T-helper 2 cell (primary cell): Measurements from ENCODE around the gene CD300C.
"Not testable (repeated sequence)": the region's sequence is repeated elsewhere in the genome, so short reads cannot be mapped to it uniquely, and the experiment has no call there.

Source experiments
- DNase-seq, 5 experiments: peaks; one replicate each; pipeline versions ENCODE4 v3.0.0 to v3.0.0-alpha.2; 2012 to 2022
- total RNA-seq, 2 donors: gene quantifications; one replicate each; lab custom pipeline; 2026; lab: John Stamatoyannopoulos, UW

Gene CD300C
- total RNA-seq: 0 reads per million in 2 donors

DNA sequence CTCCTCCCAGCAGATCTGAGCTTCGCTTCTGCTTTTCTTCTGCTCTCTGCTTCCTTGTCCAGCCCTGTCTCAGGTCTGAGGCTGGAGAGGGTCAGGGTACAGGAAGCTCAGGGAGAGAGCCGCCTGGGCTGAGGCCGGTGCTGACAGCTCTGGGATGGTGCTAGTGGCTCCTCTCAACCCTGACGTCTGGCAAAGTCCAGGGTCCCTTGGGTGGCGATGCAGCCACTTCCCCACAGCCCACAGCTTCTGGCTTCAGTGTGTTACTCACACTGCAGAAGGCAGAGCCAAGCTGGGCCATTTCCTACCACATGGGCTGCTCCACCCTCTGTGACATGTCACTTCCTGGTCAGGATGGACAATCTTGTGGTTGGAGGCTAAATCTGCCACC, at the start of gene CD300C:
Gene CD300C, minus strand, starts transcription at position 273 of the 388 bp plus-strand sequence. CDS start 333 bp downstream, outside the sequence.
- no peak for DNase-seq

DNA sequence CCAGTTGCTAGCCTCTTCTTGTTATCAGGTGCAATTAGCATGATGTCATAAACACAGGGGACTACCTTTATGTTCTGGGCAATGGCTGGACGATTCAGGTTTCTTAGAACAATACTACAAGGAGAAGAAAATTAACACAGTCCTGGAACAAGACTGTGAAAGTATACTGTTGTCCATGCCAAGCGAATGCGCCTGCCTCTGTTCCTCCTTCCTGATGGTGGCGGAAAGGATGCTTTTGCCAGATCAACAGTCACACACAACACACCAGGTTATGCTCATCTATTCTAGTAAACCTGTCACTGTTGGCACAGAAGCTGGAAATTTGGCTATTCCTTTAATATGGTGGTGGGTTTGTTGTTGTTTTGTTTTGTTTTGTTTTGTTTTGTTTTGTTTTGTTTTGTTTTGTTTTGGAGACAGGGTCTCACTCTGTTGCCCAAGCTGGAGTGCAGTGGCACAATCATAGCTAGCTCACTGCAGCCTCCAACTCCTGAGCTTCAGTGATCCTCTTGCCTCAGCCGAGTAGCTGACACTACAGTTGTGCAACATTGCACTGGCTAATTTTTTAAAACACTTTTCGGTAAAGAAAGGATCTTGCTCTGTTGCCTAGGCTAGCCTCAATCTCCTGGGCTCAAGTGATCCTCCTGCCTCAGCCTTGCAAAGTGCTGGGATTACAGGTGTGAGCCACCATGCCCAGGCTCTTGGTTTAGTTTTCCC, 49.3 kb upstream of the CD300C start:
- DNase-seq: no peak

DNA sequence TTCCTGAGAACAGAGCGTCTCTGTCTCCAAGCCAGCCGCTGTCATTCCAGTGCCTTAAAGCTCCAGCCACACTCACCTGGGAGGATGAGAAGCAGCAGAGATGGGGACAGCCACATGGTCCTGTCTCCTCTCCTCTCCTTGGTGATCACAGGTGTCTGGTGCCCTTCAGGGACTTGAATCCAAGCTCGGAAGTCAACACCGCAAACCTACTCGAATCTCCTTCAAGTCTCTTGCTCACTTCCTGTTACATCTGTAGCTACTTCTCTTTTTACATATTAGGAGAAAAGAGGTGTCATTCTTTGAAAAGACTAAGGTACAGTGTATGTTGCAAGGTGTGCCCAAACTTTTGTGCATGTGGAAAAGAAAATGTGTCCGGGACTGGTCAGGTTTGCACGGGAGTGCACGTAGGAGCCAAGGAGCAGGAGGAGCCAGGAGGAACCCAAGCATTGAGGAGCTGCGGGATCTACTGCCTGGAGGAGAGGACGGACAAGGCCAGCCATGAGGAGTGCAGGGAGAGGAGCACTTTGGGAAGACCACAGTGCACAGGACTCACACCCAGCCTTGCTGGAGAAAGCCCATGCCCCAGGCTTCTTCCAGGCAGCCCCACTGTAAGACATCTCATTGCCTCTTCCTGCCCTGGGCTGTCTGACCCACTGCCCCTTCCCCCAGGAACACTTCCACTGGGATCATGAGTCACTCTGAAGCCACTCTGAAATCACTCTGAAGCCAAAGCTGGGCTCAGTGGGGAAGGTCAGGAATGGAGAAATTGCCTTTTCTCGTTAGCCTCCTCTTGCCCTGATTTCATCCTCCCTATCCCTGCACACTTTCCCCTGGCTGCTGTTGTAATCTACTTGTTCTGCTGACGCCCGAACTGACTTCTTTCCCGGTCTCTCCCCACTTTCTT, 46.4 kb upstream of the CD300C start, which contains the start of gene CD300LD:
Gene CD300LD, minus strand, starts transcription at position 197 of the 904 bp plus-strand sequence. Its CDS starts 81 bp downstream, at position 116.
- peak in 1 of 5 experiments; percentile 11 for DNase-seq

DNA sequence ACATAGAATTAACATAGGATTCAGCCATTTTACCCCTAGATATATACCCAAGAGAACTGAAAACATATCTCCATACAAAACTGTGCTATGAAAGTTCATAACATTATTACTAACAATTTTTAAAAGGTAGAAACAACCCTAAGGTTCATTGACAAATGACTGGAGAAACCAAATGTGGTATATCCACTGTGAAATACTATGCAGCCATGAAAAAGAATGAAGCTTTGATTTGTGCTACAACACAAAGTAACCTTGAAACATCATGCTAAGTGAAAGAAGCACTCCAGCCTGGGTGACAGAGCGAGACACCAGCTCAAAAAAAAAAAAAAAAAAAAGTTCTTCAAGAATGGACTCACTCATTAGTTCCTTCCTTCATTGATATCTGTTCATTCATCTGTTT, 45.6 kb upstream of the CD300C start:
- no peak for DNase-seq

DNA sequence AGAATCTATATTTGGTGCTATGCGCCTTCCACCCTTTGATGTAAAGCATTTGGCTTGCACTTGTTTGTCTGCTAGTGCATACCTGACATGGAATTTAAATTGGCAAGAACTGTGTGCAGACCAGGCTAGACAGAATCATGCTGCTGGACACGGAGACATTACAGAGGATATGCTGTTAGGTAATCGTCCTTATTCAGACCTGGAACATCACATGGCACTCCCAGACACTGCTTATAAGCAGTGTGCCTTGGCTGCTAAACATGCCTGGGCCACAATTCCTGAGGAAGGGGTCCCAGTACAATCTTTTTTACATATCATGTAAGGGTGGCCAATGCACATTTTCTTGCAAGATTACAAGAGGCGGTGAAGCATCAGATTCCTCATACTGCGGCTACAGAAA, 39.8 kb upstream of the CD300C start:
- DNase-seq: no peak

DNA sequence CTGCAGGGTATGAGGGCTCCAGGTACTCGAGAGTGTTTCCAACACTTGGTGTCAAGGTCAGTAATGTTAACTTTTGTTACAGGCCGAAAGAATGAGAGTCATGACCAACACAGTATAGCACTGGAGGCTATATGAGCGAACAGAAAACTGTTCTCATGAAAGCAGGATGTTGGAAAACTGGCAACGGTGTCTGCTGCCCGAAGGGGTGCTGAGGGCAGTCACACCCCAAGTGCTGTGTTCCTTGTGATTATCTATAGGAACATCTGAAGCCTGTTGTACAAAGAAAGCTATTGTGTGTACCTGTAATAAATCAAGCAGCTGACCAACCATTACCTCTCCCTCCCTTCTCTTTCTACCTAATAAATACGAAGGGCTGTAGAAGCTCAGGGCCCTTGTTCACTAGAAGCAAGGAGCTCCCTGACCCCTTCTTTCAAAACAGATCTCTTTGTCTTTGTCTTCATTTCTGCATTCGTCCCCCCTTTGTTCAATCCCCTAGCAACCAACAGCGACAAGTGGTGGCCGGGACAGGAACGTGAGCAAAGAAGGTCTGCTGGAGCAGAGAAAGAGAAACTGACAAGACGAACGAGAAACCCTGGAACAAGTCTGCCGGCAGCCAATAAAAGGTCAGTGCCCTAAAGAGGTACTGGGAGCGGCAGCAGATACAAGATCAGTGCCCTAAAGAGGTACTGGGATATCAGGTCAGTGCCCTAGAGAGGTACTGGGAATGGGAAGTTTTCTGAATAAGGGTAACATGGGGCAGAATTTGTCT, 38.6 kb upstream of the CD300C start:
- no peak for DNase-seq

DNA sequence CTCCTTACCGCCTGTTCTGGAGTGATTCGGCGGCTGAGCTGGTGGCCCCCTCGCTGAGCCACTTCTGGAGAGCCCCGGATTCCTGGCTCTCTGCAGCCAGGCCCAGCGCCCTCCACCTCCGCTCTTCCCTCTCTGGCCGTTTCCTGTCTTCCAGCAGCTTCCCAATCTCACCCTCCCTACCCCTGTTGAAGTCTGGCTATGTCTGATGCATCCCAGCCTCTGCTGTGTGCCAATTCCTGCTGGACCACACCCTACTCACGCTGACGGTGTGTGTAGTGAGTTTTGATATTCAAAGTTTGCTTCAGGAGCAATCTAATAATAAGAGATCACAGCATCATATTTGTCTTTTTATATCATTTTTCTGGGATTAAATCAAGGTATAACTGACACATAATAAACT, 36.7 kb upstream of the CD300C start:
- no peak for DNase-seq

DNA sequence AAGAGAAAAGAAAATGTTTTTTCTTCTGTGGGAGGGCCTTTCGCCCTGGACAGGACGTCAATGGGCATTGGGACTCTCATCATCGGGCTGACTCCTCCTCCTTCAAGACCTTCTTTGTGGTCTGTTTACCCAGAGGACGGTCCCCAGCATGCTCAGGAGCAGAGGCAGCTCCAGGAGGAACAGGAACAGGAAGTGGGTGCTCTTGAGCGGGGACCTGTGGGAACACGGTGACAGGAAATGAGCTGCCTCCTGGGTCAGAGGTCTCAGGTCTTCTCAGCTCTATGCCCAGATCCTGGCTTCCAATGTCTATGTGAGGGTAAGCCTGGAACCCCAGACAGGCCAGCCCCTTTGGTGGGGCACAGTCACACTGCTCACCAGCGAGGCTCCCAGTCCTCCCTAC, 34.0 kb upstream of the CD300C start:
- no peak for DNase-seq

DNA sequence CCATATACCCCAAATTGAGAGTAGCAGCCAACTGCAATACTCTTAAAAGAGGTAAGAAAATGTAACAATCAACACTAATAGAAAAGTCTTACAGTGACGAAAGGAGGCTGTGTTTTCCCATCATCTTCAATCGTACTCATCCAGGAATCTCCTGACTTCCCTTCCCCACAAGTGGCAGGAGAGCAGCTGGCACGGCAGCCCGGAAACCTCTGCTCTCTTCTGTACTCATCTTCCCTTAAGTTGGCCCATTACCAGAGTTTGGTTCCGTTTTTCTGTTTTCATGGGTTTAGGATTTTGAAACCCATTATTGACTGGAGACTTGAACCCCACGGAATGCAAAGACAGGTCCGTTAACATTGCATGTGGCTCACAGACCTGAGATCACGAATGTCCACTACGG, 33.1 kb upstream of the CD300C start:
- no peak for DNase-seq

DNA sequence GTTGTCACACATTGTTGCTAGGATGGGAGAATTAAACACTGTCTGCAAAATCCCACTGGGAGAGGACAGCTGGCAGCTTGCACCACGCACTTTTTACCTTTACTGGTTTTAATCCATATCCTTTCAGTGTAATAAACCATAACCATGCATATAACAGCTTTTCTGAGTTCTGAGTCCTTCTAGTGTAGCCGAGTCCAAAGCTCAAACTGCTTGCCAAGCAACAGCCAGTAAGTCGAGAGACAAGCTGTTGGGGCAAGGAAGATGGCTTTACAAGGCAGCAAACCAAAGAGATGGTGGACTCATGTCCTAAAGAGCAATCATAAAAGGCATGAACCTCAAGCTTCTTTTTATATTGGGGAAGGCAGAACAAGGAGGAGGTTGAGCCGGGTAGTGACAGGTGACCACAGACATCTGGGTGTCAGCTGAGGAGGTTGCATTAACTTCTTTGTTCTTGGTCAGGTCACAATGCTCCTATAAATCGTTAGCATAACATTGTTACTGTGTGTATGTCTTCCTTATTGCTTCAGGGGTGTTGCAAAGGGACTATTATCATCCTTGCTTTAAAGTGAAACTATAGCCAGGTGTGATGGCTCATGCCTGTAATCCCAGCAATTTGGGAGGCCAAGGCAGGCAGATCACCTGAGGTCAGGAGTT, 28.7 kb upstream of the CD300C start:
- no peak for DNase-seq

DNA sequence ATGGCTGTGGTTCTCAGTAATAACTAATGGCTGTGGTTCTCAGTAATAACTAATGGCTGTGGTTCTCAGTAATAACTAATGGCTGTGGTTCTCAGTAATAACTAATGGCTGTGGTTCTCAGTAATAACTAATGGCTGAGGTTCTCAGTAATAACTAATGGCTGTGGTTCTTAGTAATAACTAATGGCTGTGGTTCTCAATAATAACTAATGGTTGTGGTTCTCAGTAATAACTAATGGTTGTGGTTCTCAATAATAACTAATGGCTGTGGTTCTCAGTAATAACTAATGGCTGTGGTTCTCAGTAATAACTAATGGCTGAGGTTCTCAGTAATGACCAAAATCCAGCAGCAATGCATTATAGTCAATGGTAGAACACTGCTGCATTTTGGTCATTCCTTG, 27.7 kb upstream of the CD300C start:
- not testable (repeated sequence) for DNase-seq

DNA sequence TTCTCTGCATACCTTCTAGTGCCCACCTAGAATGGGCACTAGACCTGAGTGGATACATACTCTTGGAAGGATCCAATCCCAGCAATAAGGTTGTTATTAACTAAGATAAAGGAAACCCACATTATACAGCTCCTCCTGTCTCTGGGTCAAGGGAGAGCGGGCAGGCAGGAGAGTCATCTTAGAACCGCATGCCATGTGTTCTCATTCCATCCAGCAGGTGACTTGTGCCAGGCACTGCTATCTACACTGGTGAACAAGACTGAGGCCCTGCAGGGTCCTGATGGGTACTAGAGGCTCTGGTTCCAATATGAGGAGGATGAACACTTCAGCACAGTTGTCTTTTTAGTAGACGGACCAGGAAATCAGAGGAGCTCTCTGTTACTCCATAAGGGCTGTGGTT, 27.3 kb upstream of the CD300C start:
- no peak for DNase-seq

DNA sequence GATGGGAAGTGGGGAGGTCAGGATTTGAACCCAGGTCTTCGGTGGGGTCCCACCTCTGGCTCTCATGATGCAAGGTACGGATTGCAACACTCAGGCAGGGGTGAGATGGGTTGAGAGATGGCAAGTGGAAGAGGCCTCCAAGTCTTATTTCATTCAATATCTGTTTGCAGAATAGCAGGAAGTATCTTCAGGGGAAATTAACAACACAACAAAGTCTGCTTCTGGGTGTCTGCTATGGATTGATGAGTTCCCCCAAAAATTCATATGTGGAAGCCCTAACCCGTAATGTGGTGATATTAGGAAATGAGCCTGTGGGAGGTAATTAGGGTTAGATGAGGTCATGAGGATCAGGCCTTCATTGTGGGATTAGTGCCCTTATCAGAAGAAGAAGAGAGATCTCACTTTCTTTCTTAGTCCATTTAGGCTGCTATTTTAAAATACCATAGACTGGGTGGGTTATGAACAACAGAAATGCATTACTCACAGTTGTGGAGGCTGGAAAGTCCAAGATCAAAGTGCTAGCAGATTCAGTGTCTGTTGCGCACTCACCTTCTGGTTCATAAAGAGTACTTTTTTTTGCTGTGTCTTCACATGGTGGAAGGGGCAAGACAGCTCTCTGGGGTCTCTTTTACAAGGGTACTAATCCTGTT, 25.8 kb upstream of the CD300C start:
- DNase-seq: no peak

DNA sequence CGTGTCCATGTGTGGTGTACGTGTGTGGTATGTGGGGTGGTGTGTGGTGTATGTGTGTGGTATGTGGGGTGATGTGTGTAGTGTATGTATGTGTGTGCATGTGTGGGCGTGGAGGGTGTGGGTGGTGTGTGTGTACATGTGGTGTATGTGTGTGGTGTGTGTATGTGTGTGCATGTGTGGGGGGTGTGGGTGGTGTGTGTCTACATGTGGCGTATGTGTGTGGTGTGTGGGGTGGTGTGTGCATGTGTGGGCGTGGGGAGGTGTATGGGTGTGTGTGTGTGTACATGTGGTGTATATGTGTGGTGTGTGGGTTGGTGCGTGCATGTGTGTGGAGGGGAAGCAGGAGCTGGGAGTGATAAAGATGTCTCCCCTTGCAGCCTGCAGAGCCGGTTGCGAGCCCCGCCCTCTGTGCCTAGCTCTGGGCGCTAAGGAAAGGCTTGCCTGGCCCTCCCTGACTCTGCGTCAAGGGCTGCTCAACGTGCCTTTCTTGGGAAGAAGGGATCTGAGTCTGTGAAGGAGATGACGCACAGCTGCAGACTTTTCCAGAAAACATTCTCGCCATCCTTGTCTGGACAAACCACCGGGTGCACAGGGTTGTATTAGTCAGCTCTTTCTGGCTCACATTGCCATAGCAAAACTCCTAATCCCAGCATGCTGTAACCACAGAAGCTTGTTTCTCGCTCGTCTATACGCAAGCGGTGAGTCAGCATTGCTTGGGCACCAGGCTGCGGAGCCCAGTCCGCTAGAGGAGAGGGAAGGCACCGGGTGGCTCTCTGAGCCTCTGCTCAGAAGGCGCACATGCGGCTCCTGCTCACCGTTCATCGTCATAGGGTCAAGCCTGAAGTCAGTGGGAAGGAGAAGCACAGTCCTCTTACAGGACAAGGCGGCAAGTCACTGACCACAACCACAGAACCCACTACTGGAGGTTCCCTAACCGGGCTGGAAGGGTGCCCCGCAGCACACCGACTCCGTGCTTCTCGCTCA, 23.4 kb upstream of the CD300C start:
- DNase-seq: no peak

DNA sequence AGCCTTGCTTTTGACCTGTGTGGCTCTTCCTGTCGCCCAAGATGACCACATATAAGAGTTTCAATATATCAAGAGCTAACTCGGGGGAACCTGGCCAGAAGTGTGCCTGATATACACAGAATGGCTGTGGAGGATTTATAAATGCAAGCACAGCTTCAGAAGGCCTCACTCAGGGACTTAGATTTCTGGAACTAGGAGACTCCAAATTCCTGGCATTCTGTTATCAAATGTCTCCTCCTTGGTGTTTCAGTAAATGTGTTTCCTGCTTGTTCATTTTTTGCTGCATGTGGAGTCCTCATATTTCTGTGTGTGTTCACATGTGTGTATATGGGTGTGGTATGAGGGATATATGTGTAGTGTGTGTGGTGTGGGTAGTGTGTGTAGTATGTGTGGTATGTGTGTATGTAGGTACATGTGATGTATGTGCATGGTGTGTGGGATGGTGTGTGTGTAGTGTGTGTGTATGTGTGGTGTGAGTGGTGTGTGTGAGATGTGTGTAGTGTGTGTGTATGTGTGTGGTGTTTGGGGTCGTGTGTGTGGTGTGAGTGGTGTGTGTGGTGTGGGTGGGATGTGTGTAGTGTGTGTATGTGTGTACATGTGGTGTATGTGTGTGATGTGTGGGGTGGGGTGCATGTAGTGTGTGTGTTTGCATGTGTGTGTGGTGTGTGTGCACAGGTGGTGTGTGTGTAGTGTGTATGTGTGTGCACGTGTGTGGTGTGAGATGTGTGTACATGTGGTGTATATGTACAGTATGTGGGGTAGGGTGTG, 22.4 kb upstream of the CD300C start:
- DNase-seq: no peak

DNA sequence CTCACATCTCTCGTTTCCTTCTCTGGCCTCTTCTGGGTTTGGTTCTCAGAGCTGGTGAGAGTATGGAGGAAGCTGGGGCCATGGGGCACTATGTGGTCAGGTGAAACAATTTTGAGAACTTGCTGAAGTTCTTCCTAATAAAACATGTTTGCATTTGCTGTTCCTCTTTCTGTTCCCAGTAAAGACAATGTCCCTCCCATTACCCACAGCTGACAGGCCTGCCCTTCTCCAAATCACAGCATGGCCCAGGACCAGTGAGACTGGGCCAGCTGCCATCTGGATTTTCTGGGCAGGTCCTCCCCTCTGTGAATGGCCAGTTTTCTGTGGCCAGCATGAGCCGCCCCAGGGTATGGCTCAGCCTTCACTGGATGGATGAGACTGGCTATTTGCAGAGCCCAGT, 21.5 kb upstream of the CD300C start, which contains the start of gene CD300H:
Gene CD300H, minus strand, starts transcription at position 113 of the 400 bp plus-strand sequence.
- no peak for DNase-seq

DNA sequence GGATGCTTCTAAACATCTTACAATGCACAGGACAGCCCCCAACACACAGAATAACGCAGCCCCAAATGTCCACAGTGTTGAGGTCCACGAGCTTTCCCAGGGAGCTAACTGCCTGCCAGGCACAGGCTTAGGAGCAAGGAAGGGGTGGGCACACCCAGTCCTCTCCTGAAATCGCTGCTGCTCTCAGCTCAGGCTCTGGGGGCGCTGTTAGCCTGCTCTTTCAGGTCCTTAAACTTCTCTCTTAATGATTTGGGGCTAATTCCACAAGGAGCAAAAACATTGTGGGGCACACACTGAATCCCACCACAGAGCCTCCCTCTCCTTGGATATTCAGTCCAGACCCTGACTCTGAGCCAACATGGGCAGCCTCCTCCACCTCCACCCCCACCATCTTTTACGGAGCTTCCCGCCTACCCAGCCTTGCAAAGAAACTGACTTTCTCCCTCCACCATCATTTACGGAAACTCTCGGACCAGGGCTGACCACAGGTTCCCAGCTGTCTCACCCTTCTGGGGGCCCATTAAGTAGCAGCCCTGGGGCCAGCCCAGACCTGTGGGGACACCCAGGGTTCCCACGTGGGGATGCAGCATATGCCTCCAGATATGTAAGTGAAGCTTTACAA, 20.3 kb upstream of the CD300C start:
- DNase-seq: peak in 1 of 5 experiments; percentile 27

DNA sequence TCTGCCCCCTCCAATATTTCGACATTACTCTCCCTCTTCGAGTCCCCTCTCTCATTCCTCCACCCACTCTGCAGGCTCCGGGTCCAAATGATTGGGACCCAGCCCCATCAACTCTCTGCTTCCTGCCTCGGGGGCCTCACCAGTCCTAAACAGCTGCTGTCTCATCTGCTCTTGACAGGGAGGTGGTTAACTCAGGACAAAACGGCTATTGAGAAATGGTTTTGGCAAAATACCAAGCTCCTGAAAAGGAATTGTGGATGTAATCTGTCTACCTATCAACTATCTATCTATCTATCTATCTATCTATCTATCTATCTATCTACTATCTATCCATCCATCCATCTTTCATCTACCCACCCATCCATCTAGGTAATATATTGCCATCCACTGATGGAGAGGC, 19.2 kb upstream of the CD300C start:
- no peak for DNase-seq

DNA sequence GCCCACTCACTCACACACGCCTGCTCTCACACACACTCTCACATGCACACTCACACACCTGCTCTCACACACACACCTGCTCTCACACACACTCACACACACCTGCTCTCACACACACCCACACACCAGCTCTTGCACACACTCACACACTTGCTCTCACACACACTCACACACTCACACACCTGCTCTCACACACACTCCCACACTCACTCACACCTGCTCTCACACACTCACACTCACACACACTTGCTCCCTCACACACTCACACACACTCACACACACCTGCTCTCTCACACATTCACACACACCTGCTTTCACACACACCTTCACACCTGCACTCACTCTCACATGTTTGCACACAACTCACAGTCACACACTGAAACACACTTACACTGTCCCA, 17.4 kb upstream of the CD300C start:
- DNase-seq: no peak
